HG02763 (cell line): Measurements from ENCODE around the gene PPM1A.

ENCODE experiments used
- ATAC-seq: cut with Tn5 transposase; IDR thresholded peaks from one replicate; pipeline ENCODE4 v1.9.1; 2021; ENCODE audit warnings: mild to moderate bottlenecking, moderate library complexity; ENCODE audit not compliant: unreplicated experiment

The PPM1A gene

GRCh38 chr14:60257865-60258264 lies 8.8 kb downstream of the PPM1A start:
- no peak for ATAC-seq

GRCh38 chr14:60265163-60265562 lies 16.1 kb downstream of the PPM1A start:
- no peak for ATAC-seq

GRCh38 chr14:60266021-60266937 lies 17.3 kb downstream of the PPM1A start:
- no peak for ATAC-seq

GRCh38 chr14:60272177-60272576 lies 23.2 kb downstream of the PPM1A start:
- ATAC-seq: no peak

GRCh38 chr14:60273956-60274355 lies 24.9 kb downstream of the PPM1A start:
- no peak for ATAC-seq

GRCh38 chr14:60274448-60274847 lies 25.4 kb downstream of the PPM1A start:
- no peak for ATAC-seq

- ATAC-seq: no peak
Observed at GRCh38 chr14:60275932-60276331, 26.9 kb downstream of the PPM1A start.

GRCh38 chr14:60276347-60276746 lies 27.3 kb downstream of the PPM1A start:
- ATAC-seq: no peak

- ATAC-seq: no peak
Observed at GRCh38 chr14:60277605-60278190, 28.7 kb downstream of the PPM1A start.

GRCh38 chr14:60278350-60278749 lies 29.3 kb downstream of the PPM1A start:
- ATAC-seq: no peak

GRCh38 chr14:60287452-60287851 lies 38.4 kb downstream of the PPM1A start:
- ATAC-seq: no peak

GRCh38 chr14:60288279-60288678 lies 39.3 kb downstream of the PPM1A start:
- ATAC-seq: no peak

GRCh38 chr14:60294411-60295069 lies 45.5 kb downstream of the PPM1A start:
- no peak for ATAC-seq

- ATAC-seq: no peak
Observed at GRCh38 chr14:60300019-60300418, 51.0 kb downstream of the PPM1A start.

- ATAC-seq: no peak
Observed at GRCh38 chr14:60301685-60302084, 52.7 kb downstream of the PPM1A start.

- ATAC-seq: no peak
Observed at GRCh38 chr14:60302663-60303062, 53.6 kb downstream of the PPM1A start.

- no peak for ATAC-seq
Observed at GRCh38 chr14:60303745-60304144, 54.7 kb downstream of the PPM1A start.

GRCh38 chr14:60304509-60304908 lies 55.5 kb downstream of the PPM1A start:
- ATAC-seq: no peak

- ATAC-seq: no peak
Observed at GRCh38 chr14:60309867-60310552, 61.0 kb downstream of the PPM1A start.

- ATAC-seq: no peak
Observed at GRCh38 chr14:60311417-60311816, 62.4 kb downstream of the PPM1A start.

- no peak for ATAC-seq
Observed at GRCh38 chr14:60313093-60313492, 64.1 kb downstream of the PPM1A start.
